ENCODE measurements around the gene PRR11.
A peak's percentile ranks its signal among the peaks of the same experiment; 100 is the strongest.
"Not testable (repeated sequence)": the region's sequence is repeated elsewhere in the genome, so short reads cannot be mapped to it uniquely, and the experiment has no call there.

Gene PRR11

DNA sequence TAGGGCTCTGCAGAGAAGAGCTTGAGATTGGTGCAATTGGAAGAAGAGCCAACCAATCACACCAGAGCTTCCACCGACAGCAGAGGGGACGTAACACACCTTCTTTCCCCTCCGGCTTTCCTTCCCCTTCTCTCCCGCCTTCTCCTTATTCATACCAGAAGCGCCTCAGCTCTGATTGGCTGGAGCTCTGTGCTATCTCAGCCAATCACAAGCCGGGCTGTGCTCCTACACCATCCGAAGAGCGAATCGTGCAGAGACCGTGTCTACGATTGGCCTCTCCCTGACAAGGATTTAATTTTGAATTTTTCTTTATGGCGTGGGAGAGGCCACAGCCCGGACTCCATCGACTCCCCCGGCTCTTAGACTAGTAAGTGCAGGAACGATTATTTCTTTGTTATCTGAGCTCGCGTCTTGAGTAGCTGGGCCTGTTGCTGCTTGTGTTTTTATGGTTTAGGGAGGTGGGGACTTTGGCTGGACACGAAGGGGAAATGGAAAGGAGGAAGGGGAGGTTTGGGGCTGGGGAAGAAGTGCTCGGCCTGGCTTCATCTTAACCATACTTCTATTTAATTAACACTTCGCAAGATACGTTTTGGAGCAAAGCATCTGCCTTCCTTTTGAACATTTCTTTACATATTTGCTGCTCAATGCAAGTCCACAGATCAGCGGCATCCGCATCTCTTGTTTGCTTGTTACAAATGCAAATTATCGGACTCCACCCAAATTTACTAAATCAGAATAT, at the start of gene PRR11:
PRR11 (plus strand) TSS at position 308 of the 739 bp plus-strand sequence. CDS start 14,007 bp downstream, outside the sequence.
- DNase-seq (ENCODE audit: low read depth in 4 of 4, low spot score in 1 of 4): peak; percentile 65 to 84 (median 74)

DNA sequence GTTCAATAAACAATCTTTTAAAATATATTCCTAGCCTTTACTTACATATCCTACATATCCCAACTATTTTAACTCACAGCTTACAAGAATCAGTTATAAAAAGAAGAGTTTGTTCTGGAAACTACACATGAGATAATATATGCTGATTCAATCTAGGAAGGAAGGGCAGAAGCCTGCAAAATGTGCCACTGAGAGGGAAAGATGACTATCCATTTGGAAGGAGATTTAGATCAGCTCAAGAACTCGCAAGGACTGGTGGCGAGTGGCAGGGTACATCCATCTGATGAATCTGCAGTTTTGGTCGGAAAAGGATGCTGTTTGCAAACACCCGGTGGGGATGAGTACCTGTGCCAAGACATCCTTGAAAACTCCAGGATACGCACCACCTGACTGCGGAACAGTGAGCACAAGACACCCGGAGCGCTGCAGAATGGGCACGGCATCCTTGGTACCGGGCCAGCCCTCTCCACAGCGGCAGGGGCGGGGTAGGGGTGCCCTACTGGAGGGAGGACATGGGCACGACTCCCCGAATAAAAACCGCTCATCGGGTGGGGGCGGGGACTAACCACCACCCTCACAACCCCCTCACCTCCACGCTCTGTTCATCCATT, 49.6 kb upstream of the PRR11 start:
- DNase-seq (ENCODE audit: low read depth in 4 of 4, low spot score in 1 of 4): peak; percentile 35 to 61 (median 45)

DNA sequence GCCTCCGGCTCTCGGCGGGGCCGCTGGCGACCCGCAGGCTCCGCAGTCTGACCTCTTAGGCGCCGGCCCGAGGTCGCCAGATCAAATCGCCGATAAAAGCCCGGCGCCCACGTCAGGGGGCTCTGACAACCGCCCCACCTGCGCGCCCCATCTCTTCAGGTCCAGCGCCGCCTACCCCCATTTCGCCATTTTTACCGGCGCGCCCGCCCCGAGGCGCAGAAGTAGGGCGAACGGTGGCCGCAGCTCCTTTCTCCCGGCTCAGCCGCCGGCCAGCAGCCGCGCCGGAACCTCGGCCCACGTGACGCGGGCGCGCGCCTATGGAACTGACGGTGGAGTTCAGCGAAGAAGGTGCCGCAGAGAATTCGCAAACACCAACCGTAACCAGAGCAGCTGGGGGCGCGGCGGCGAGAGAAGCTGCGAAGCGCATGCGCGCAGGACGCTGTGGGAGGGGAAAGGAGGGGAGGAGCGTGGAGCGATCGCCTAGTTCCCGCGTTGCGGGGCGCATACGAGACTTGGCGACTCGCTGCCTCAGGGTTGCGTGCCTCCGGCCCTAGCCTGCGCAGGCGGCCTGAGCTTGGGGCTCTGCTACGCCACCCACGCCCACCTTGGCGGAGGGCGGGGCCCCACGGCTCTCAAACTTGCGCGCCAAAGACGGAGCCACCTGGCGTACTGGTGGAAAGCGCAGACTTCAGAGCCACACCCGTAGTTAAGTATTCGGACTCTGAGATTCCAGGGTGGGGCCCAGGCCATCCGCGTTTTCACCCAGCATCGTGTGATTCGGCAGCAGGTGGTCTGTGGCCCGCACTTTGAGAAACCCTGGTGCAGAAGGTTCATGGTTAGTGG, 48.9 kb upstream of the PRR11 start, which contains the start of gene TRIM37:
TRIM37 (minus strand) TSS at position 418 of the 843 bp plus-strand sequence. CDS start 419 bp downstream, outside the sequence.
- DNase-seq (ENCODE audit: low read depth in 4 of 4, low spot score in 1 of 4): peak; percentile 94 to 98 (median 97)

DNA sequence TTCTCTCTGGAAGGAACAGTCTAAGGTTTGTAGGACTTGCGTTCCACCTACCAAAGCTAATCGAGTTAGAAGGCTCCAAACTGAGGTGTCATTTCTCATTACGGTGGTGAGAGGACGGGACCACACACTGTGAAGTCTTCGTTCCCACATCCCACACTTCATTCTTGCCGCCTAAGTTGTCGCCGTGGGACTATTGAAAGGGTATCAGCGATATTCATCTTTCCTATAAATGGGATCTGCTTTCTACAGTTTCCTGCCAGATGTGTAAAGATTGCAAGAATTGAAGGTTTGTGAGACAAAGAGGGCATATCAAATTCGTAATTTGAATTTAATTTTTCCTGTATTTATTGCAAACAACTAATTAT, 48.3 kb upstream of the PRR11 start:
- no peak for DNase-seq (ENCODE audit: low read depth in 4 of 4, low spot score in 1 of 4)

DNA sequence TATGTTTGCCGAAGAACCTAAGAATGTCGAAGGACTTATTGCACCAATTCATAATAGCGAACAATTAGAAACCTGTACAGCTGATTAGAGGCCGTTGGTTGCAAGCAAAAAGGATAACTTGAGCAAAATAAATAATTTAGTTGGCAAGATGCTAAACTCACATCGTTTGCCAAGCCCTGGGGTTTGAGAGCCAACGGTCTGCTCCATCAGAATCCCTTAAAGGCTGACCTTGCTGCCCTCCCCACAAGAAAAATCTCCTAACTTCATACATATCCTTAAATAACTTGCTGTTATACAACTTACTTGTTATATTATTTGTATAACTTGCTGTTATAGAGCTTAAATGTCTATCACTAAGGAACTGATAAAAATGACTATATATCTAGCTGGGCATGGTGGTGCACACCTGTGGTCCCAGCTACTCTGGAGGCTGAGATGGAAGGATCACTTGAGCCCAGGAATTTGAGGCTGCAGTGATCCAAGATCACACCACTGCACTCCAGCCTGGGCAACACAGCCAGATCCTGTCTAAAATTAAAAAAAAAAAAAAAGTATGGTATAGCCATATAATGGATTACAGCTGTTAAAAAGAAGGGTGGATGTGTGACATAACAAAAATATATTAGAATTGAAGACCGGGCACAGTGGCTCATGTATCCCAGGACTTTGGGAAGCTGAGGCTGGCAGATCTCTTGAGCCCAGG, 47.0 kb upstream of the PRR11 start:
- no peak for DNase-seq (ENCODE audit: low read depth in 4 of 4, low spot score in 1 of 4)

DNA sequence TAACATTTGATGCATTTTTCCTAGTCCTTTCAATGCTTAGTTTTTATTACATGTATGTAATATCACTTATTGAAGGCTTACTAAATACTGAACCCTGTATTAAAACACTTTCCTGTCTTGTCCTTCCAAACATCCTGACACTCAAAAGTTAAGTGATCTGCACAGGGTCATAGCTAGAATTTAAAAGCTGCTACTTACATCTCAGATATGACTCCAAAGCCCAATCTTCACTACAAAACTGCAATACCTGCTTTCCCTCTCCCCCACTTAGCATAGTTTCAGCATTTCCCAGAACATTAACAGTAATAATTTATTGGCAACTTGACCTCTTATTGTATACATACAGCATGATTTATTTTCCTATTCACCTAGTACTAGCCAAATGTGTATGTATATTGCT, 44.6 kb upstream of the PRR11 start:
- DNase-seq (ENCODE audit: low read depth in 4 of 4, low spot score in 1 of 4): no peak

DNA sequence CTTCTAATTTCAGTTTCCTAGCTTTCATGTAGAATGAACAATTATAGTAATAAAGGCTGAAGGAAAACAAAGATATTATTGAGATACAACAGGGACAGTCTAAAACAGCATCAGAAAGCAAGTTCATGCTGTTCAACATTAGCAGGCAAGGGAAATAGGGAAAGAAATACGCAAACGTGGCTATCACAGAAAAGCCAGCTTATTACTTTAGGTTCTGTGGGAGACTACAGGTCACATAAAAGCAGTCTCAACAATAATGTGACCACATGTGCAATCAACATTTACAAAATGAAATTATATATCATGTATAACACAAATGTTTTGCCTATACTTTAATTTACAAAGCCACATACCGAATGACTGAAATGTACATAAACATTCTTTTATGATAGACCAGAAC, 44.0 kb upstream of the PRR11 start:
- no peak for DNase-seq (ENCODE audit: low read depth in 4 of 4, low spot score in 1 of 4)

DNA sequence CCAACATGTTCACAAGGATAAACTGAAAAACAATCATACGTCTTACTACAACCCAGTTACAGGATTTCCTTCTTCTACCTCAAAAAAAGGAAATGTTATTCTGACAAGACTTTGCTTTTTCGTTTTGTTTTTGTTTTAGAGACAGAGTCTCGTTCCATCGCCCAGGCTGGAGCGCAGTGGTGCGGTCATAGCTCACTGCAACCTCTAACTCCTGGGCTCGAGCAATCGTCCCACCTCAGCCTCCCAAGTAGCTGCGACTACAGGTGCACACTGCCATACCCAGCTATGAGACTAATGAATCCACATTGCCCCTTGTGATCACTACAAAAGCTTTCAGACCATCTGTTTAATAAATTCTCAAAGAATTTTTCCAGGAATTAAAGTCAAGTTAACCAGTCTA, 40.1 kb upstream of the PRR11 start:
- DNase-seq (ENCODE audit: low read depth in 4 of 4, low spot score in 1 of 4): no peak

DNA sequence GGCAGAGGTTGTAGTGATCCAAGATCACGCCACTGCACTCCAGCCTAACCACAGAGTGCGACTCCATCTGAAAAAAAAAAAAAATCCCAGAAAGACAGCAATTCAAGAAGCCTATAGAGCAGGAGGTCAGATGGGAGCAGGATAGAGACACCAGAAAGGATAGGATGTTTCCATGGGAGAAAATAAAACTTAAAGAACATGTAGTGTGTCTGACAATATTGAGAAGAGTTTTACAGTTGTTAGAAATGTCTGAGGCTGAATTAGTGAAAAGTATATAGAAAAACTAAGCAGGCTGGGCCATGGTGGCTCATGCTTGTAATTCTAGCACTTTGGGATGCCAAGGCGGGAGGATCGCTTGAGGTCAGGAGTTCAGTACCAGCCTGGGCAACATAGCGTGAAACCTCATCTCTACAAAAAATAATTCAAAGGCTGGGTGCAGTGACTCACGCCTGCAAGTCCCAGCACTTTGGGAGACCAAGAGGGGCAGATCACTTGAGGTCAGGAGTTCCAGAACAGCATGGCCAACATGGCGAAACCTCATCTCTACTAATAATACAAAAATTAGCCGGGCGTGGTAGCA, 33.6 kb upstream of the PRR11 start:
- DNase-seq (ENCODE audit: low read depth in 4 of 4, low spot score in 1 of 4): no peak

DNA sequence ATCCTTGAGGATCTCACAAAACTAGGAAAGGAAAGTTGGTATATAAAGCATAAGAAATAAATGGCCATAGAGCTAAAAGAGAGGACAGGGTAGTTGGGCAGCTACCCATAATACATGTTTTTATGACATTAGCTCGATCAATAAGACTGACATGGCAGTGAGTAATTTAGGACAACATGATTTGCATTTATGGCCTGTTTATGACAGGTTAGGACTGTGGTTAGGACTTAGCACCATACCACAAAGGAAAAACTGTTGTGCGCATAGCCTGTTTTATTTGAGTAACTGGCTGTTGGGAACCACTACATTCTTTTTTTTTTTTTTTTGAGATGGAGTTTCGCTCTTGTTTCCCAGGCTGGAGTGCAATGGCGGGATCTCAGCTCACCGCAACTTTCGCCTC, 30.9 kb upstream of the PRR11 start:
- DNase-seq (ENCODE audit: low read depth in 4 of 4, low spot score in 1 of 4): no peak

DNA sequence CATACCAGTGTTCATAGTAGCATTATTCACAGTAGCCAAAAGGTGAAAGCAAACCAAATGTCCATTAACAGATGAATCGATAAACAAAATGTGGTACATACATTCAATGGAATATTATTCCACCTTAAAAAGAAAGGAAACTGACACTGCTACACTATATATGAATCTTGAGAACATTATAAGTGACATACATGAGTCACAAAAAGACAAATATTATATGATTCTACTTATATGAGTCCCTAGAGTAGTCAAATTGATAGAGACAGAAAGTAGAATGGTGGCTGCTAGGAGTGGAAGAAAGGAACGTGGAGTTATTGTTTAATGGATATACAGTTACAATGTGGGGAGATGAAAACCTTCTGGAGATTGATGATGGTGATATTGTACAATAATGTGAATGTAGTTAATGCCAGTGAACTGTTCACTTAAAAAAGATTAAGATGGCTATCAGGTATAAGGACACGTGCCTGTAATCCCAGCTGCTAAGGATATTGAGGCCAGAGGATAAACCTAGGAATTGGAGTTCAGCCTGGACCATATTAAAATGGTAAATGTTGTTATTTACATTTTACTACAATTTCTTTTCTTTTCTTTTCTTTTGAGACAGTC, 28.6 kb upstream of the PRR11 start:
- no peak for DNase-seq (ENCODE audit: low read depth in 4 of 4, low spot score in 1 of 4)

DNA sequence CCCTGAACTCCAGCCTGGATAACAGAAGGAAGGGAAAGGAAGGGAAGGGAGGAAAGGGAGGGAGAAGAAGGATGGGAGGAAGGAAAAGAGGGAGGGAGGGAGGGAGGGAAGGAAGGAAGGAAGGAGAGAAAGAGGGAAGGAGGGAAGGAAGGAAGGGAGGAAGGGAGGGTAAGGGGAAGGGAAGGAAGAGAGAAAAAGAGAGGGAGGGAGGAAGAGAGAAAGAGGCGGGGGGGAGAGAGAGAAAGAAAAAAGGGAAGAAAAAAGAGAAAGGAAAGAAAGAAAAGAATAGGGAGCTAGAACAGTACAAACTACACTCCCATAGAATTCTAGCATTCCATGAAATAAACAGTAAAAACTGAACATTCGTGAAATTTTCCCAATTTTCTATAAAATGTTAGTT, 25.7 kb upstream of the PRR11 start:
- DNase-seq (ENCODE audit: low read depth in 4 of 4, low spot score in 1 of 4): no peak

DNA sequence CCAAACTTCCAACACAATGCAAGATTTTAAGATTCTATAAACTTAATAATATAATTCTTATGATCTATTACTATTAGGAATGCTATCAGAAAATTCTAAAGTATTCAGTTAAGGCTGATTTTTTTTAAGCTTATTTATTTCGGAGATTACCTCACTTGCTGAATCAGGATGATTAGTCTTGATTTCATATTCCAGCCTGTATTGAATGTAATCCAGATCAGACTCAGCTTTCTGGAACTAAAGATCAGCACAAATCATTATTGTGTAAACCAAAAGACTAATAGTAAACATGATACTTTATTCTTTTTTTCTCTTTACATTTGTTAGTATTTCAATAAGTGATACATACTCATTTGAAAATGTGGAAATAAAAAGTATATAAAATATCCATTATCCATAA, 24.4 kb upstream of the PRR11 start:
- DNase-seq (ENCODE audit: low read depth in 4 of 4, low spot score in 1 of 4): no peak

DNA sequence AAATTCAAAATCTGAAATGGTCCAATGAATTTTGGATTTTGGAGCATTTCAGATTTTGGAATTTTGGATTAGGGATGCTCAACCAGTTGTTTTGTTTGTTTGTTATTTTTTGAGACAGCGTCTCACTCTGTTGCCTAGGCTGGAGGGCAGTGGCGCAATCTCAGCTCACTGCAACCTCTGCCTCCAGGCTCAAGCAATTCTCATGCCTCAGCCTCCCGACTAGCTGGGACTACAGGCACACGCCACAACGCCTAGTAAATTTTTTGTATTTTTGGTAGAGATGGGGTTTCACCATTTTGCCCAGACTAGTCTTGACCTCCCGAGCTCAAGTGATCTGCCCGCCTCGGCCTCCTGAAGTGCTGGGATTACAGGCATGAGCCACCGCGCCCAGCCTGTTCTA, 17.2 kb upstream of the PRR11 start:
- DNase-seq (ENCODE audit: low read depth in 4 of 4, low spot score in 1 of 4): not testable (repeated sequence)

DNA sequence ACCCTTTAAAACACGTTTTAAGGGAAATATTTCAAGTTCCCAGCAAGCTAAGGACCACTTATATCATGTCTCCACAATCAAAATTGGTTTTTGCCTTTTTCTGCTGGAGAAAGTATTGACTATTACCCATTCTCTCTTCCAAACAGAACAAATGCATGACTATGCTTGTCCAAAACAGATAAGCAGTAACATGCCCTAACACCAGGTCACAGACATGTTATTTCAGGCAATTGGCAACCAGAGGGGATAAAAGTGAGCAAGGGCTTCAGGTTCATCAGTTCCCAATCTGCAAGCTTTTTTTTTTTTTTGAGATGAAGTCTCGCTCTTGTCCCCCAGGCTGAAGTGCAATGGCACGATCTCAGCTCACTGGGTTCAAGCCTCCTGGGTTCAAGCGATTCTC, 15.6 kb upstream of the PRR11 start:
- DNase-seq (ENCODE audit: low read depth in 4 of 4, low spot score in 1 of 4): no peak

DNA sequence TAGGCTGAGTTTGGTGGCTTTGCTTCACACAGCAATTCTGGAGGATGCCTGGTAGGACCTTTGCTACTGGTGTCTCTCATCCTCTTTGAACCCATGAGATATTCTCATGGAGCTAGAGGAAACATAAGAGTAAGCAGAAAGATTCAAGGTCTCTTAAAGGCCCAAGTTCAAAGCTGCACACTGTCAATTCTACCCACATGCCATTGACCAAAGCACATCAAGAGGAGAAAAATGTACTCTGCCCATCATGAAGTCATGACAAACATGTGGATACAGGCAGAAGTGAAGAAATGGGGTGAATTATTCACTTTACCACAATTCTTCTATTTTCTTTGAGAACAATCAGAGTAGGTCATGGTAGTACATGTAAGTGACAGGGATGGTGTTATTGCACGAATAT, 13.7 kb upstream of the PRR11 start:
- DNase-seq (ENCODE audit: low read depth in 4 of 4, low spot score in 1 of 4): no peak

DNA sequence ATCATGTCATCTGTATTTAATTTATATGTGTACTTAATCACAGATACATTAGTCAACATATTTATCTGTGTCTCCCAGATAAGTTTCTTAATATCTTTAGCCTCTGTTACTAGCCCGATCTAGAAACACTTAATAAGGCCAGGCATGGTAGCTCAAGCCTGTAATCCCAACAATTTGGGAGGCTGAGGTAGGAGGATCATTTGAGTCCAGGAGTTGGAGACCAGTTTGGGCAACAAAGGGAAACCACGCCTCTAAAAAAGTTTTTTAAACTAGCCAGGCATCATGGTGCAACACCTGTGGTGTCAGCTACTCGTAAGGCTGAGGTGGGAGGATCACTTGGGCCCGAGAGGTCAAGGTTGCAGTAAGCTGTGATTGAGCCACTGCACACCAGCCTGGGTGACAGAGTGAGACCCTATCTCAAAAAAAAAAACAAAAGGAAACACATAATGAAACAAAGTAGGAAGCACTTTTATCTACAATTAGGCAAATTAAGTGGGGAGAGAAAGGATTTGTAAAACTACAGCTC, 9.9 kb upstream of the PRR11 start:
- no peak for DNase-seq (ENCODE audit: low read depth in 4 of 4, low spot score in 1 of 4)

DNA sequence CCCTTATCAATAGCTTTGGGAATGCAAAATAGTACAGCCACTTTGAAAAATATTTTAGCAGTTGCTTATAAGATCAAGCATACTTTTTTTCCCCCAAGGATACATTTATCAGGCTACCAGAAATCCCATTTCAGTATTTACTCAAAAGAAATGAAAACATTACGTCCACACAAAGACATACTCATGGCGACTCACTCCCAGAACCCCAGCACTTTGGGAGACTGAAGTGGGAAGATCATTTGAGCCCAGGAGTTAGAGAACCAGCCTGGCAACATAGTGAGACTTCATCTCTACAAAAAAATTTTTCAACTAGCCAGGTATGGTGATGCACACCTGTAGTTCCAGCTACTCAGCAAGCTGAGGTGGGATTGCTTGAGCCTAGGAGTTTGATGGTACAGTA, 6.5 kb upstream of the PRR11 start:
- DNase-seq (ENCODE audit: low read depth in 4 of 4, low spot score in 1 of 4): no peak

DNA sequence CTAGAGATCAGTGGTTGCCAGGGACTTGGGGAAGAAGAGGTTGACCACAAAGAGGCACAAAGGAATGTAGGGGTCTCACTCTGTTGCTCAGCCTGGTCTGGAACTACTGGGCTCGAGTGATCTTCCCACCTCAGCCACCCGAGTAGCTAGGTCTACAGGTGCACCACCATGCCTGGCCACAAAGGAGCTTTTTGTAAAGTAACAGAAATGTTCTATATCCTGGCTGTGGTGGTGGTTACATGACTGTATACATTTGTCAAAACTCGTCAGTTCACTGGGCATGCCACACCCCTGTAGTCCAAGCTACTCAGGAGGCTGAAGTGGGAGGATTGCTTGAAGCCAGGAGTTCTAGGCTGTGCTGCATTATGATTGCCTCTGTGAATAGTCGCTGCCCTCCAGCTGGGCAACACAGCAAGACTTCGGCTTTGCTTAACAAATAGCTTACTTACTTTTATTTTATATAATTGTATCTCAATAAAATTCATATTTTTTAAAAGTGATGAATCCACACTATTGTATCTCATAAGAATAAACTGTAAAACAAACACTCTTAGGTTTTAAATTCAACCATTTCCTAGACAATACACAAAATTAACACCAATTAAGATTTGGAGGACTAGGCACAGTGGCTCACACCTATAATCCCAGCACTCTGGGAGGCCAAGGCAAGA, 5.6 kb upstream of the PRR11 start:
- DNase-seq (ENCODE audit: low read depth in 4 of 4, low spot score in 1 of 4): no peak

DNA sequence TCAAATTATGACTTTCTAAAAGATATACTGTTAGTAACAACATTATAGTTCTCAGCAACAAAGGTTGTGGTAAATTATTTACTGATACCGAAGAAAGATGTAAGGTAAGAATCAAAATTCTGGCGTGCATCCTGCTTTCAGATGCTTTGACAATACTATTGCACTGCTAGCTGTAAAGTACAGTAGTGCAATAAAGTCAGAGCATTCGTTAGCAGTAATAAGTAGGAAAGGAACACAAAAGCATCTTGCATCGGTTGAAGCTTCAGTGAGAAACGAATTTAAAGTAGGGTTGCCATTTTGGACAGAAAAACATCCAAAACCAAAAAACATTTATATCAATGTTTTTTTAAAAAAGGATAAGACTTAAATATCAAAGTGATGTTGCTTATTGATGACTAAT, 4.5 kb upstream of the PRR11 start:
- no peak for DNase-seq (ENCODE audit: low read depth in 4 of 4, low spot score in 1 of 4)

Data from stimulated activated CD4-positive, alpha-beta T cell treated with anti-CD3 and anti-CD28 coated beads, Interleukin-1b, Interleukin-23, amount 100 ng/mL, for 24 hours (primary cell).